H9 (cell line): ENCODE results near the gene NTSR1. TPM values are rescaled to one million over a fixed set of nuclear protein-coding genes. Genes with fewer than 3 reads are reported as not detected.

Experiments
- DNase-seq: peaks from one replicate; pipeline ENCODE4 v3.0.0-alpha.2; 2017
- H2AFZ ChIP-seq: one replicate; pipeline ENCODE4 v1.6.1; 2013; ENCODE audit warnings: mild to moderate bottlenecking, low read length, control low read depth, moderate library complexity
- H2AK5ac ChIP-seq: 2 replicates; pipeline ENCODE4 v1.6.1; 2013; ENCODE audit warnings: low read length, control low read depth, mixed read lengths; ENCODE audit not compliant: insufficient read length
- H2BK120ac ChIP-seq: one replicate; pipeline ENCODE4 v1.6.1; 2013; ENCODE audit warnings: low read depth, mild to moderate bottlenecking, low read length, control low read depth, inconsistent platforms; ENCODE audit not compliant: poor library complexity, severe bottlenecking
- H2BK12ac ChIP-seq: 2 replicates; pipeline ENCODE4 v1.6.1; 2013; ENCODE audit warnings: low read length, control low read depth, mixed read lengths, low read depth; ENCODE audit not compliant: insufficient read length
- H2BK15ac ChIP-seq: 2 replicates; pipeline ENCODE4 v1.6.1; 2013; ENCODE audit warnings: low read depth, low read length, control low read depth
- H2BK20ac ChIP-seq: one replicate; pipeline ENCODE4 v1.6.1; 2013; ENCODE audit warnings: low read depth, mild to moderate bottlenecking, low read length, control low read depth, inconsistent platforms; ENCODE audit not compliant: poor library complexity, severe bottlenecking
- H2BK5ac ChIP-seq: 2 replicates; pipeline ENCODE4 v1.6.1; 2013; ENCODE audit warnings: low read length, control low read depth, mixed read lengths; ENCODE audit not compliant: insufficient read length
- H3K14ac ChIP-seq: 2 replicates; pipeline ENCODE4 v1.6.1; 2013; ENCODE audit warnings: low read length, control low read depth; ENCODE audit not compliant: insufficient read depth
- H3K18ac ChIP-seq: 2 replicates; pipeline ENCODE4 v1.6.1; 2013; ENCODE audit warnings: low read depth, mild to moderate bottlenecking, mixed read lengths, low read length, control low read depth; ENCODE audit not compliant: insufficient read length
- H3K23ac ChIP-seq: 2 replicates; pipeline ENCODE4 v1.6.1; 2013; ENCODE audit warnings: low read length, control low read depth, mixed read lengths, low read depth; ENCODE audit not compliant: insufficient read length
- H3K23me2 ChIP-seq: 2 replicates; pipeline ENCODE4 v1.6.1; 2013; ENCODE audit warnings: low read depth, mild to moderate bottlenecking, mixed read lengths, low read length, control low read depth; ENCODE audit not compliant: insufficient read length, poor library complexity, severe bottlenecking
- H3K27ac ChIP-seq: 2 replicates; pipeline ENCODE4 v1.5.1; 2013; ENCODE audit warnings: low read length, control low read depth, mixed read lengths, low read depth; ENCODE audit not compliant: insufficient read length
- H3K27me3 ChIP-seq: 2 replicates; pipeline ENCODE4 v1.6.1; 2013; ENCODE audit warnings: low read length, control low read depth, inconsistent platforms; ENCODE audit not compliant: insufficient read depth
- H3K4ac ChIP-seq: 2 replicates; pipeline ENCODE4 v1.6.1; 2013; ENCODE audit warnings: low read depth, mild to moderate bottlenecking, control low read depth, inconsistent platforms, low read length, moderate library complexity
- H3K4me1 ChIP-seq: 2 replicates; pipeline ENCODE4 v1.6.1; 2013; ENCODE audit warnings: low read length, control low read depth, inconsistent platforms; ENCODE audit not compliant: insufficient read depth
- H3K4me2 ChIP-seq: 2 replicates; pipeline ENCODE4 v1.6.1; 2013; ENCODE audit warnings: low read length, control low read depth, mixed read lengths; ENCODE audit not compliant: insufficient read length, insufficient read depth
- H3K56ac ChIP-seq: 2 replicates; pipeline ENCODE4 v1.6.1; 2013; ENCODE audit warnings: low read depth, mild to moderate bottlenecking, mixed read lengths, low read length, control low read depth; ENCODE audit not compliant: insufficient read length
- H3K79me1 ChIP-seq: 2 replicates; pipeline ENCODE4 v1.6.1; 2013; ENCODE audit warnings: low read depth, mild to moderate bottlenecking, moderate library complexity, low read length, control low read depth, inconsistent platforms; ENCODE audit not compliant: insufficient read depth, poor library complexity, severe bottlenecking
- H3K79me2 ChIP-seq: 2 replicates; pipeline ENCODE4 v1.6.1; 2013; ENCODE audit warnings: low read length, control low read depth, inconsistent platforms; ENCODE audit not compliant: insufficient read depth
- H3K9ac ChIP-seq: 2 replicates; pipeline ENCODE4 v1.6.1; 2013; ENCODE audit warnings: low read length, control low read depth, mixed read lengths; ENCODE audit not compliant: insufficient read length; ENCODE audit errors: extremely low read depth
- H3K9me3 ChIP-seq: one replicate; pipeline ENCODE4 v1.6.1; 2013; ENCODE audit warnings: low read depth, low read length, inconsistent platforms; ENCODE audit not compliant: control insufficient read depth
- H3T11ph ChIP-seq: one replicate; pipeline ENCODE4 v1.6.1; 2013; ENCODE audit warnings: mild to moderate bottlenecking, low read length, control low read depth, inconsistent platforms
- H4K20me1 ChIP-seq: one replicate; pipeline ENCODE4 v1.6.1; 2013; ENCODE audit not compliant: control insufficient read depth, insufficient read length, insufficient read depth
- H4K5ac ChIP-seq: 2 replicates; pipeline ENCODE4 v1.6.1; 2013; ENCODE audit warnings: low read depth, mild to moderate bottlenecking, mixed read lengths, low read length, control low read depth; ENCODE audit not compliant: insufficient read length
- H4K8ac ChIP-seq: replicated peaks from 2 replicates; pipeline ENCODE4 v1.6.1; 2013; ENCODE audit warnings: low read length, control low read depth, mixed read lengths, low read depth; ENCODE audit not compliant: insufficient read length
- H4K91ac ChIP-seq: 2 replicates; pipeline ENCODE4 v1.6.1; 2013; ENCODE audit warnings: low read depth, mild to moderate bottlenecking, moderate library complexity, mixed read lengths, low read length, control low read depth; ENCODE audit not compliant: insufficient read length
- H3K27ac Mint-ChIP-seq, 3 experiments: 2 replicates in 2 of 3; 3 replicates in 1 of 3; pipeline ENCODE4 v1.8.0; 2020 to 2021; ENCODE audit warnings: mixed read lengths in 3 of 3, mild to moderate bottlenecking in 1 of 3, moderate library complexity in 1 of 3
- H3K27me3 Mint-ChIP-seq: 2 replicates; pipeline ENCODE4 v1.8.0; 2021; ENCODE audit warnings: low read depth, mild to moderate bottlenecking, moderate library complexity, mixed read lengths
- H3K36me3 Mint-ChIP-seq, 3 experiments: 2 replicates in 2 of 3; 3 replicates in 1 of 3; pipeline ENCODE4 v1.8.0; 2020 to 2021; ENCODE audit warnings: low read depth in 3 of 3, mixed read lengths in 3 of 3; ENCODE audit not compliant: insufficient read depth in 1 of 3
- H3K4me1 Mint-ChIP-seq, 2 experiments: 2 replicates each; pipeline ENCODE4 v1.8.0; 2020; ENCODE audit warnings: mixed read lengths in 2 of 2
- H3K4me3 Mint-ChIP-seq, 2 experiments: 2 replicates in 1 of 2; 3 replicates in 1 of 2; pipeline ENCODE4 v1.8.0; 2020 to 2021; ENCODE audit warnings: mild to moderate bottlenecking in 2 of 2, mixed read lengths in 2 of 2, moderate library complexity in 1 of 2
- H3K9me3 Mint-ChIP-seq, 2 experiments: 2 replicates in 1 of 2; 3 replicates in 1 of 2; pipeline ENCODE4 v1.8.0; 2020; ENCODE audit warnings: mild to moderate bottlenecking in 2 of 2, mixed read lengths in 2 of 2, moderate library complexity in 1 of 2
- WGBS: extraction: QIAGEN DNeasy Blood & Tissue Kit; methylation state at CpG from one replicate; pipeline ENCODE4 v1.1.7; 2013; ENCODE audit warnings: missing lambda C conversion rate, low lambda C conversion rate, mixed read lengths; ENCODE audit not compliant: insufficient read length; ENCODE audit errors: extremely low coverage; 5-methylcytosine and 5-hydroxymethylcytosine counted together
- total RNA-seq: library from RNA; stranded (reverse); gene quantifications from 2 replicates; pipeline ENCODE4 v1.2.1, GENCODE V29; 2021
- TF ChIP-seq, protein P1 (sequence below): fragments of 200-600 bp; sonication (generic); conservative IDR thresholded peaks from 3 replicates; pipeline ENCODE4 v1.8.0; 2021; ENCODE audit warnings: antibody characterized with exemption, mild to moderate bottlenecking

Gene NTSR1
- total RNA-seq, 1 experiment from 2014 or later = 0.11 TPM

DNA sequence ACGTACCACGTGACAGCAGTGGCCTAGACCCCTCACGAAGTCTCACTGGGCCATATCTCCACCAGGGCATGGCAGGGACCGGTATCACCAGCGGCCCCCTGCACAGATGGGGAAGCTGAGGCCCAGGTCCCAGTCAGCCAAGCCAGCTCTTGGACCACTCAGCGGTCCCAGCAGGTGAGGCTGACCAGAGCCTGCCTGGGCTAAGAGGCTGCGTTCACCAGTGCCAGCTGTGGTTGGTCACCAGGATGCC lies 85.0 kb downstream of the NTSR1 start:
- H3K18ac ChIP-seq = no peak overlapping the region
- no peak overlapping the region for H3K27ac ChIP-seq
- no CpG with 5 or more reads among the region's 7 CpGs for WGBS
- H4K8ac ChIP-seq = no peak overlapping the region
- H3T11ph ChIP-seq = no peak overlapping the region
- no peaks in the 10 kb centered on the region for H4K20me1 ChIP-seq
- no peaks in the 10 kb centered on the region for H3K79me1 ChIP-seq
- no peaks in the 10 kb centered on the region for H3K9me3 ChIP-seq
- H2BK20ac ChIP-seq = no peak overlapping the region
- peaks cover 8 to 12% (median 9%) of the 10 kb centered on the region in 3 experiments for H3K36me3 Mint-ChIP-seq
- H3K4me1 ChIP-seq = no peaks in the 10 kb centered on the region
- no peak overlapping the region; a peak in 1 of 7 replicates for H3K27ac Mint-ChIP-seq
- peaks cover 30% of the 10 kb centered on the region for H3K27me3 Mint-ChIP-seq
- no peak overlapping the region for H2AK5ac ChIP-seq
- H2BK120ac ChIP-seq = no peak overlapping the region
- H3K27me3 ChIP-seq = no peaks in the 10 kb centered on the region
- no peak overlapping the region for H4K91ac ChIP-seq
- H2BK15ac ChIP-seq = no peak overlapping the region
- H2BK12ac ChIP-seq = no peak overlapping the region
- peaks cover 4% of the 10 kb centered on the region for H3K23me2 ChIP-seq
- H3K4ac ChIP-seq = no peak overlapping the region
- DNase-seq = no peak
- no peaks in the 10 kb centered on the region; a peak in 1 of 5 replicates for H3K9me3 Mint-ChIP-seq
- H4K5ac ChIP-seq = no peak overlapping the region
- no peak overlapping the region for H3K56ac ChIP-seq
- no peak overlapping the region for H2BK5ac ChIP-seq
- H3K23ac ChIP-seq = no peak overlapping the region
- TF ChIP-seq, protein P1, sequence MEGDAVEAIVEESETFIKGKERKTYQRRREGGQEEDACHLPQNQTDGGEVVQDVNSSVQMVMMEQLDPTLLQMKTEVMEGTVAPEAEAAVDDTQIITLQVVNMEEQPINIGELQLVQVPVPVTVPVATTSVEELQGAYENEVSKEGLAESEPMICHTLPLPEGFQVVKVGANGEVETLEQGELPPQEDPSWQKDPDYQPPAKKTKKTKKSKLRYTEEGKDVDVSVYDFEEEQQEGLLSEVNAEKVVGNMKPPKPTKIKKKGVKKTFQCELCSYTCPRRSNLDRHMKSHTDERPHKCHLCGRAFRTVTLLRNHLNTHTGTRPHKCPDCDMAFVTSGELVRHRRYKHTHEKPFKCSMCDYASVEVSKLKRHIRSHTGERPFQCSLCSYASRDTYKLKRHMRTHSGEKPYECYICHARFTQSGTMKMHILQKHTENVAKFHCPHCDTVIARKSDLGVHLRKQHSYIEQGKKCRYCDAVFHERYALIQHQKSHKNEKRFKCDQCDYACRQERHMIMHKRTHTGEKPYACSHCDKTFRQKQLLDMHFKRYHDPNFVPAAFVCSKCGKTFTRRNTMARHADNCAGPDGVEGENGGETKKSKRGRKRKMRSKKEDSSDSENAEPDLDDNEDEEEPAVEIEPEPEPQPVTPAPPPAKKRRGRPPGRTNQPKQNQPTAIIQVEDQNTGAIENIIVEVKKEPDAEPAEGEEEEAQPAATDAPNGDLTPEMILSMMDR = no peak
- peaks cover 13 to 22% of the 10 kb centered on the region in 2 experiments for H3K4me1 Mint-ChIP-seq
- peak overlapping the region; percentile 38 to 65; a peak in 4 of 5 replicates for H3K4me3 Mint-ChIP-seq
- H3K14ac ChIP-seq = no peak overlapping the region
- H3K4me2 ChIP-seq = peak overlapping the region; percentile 20
- H2AFZ ChIP-seq = no peak overlapping the region
- no peak overlapping the region for H3K9ac ChIP-seq
- H3K79me2 ChIP-seq = no peaks in the 10 kb centered on the region
